Right renal cortex interstitium (tissue), 3 donors: ENCODE results near the gene CIC. TPM values are rescaled to one million over a fixed set of nuclear protein-coding genes. Genes with fewer than 3 reads are reported as not detected.

ENCODE experiments used
- DNase-seq, 3 donors: peaks; one replicate each; pipeline ENCODE4 v3.0.0-alpha.2; 2013; ENCODE audit warnings: low read depth in 3 of 3, low spot score in 2 of 3
- polyA plus RNA-seq, 3 donors: library from polyadenylated mRNA; unstranded; fragments of 120-200 nt; gene quantifications; one replicate each; pipeline ENCODE4 v1.2.1, GENCODE V29; 2013; ENCODE audit not compliant: insufficient read length in 3 of 3

The CIC gene
- polyA plus RNA-seq: 10 to 100 TPM; 34.0 to 42.0 (median 39.2) TPM

DNA sequence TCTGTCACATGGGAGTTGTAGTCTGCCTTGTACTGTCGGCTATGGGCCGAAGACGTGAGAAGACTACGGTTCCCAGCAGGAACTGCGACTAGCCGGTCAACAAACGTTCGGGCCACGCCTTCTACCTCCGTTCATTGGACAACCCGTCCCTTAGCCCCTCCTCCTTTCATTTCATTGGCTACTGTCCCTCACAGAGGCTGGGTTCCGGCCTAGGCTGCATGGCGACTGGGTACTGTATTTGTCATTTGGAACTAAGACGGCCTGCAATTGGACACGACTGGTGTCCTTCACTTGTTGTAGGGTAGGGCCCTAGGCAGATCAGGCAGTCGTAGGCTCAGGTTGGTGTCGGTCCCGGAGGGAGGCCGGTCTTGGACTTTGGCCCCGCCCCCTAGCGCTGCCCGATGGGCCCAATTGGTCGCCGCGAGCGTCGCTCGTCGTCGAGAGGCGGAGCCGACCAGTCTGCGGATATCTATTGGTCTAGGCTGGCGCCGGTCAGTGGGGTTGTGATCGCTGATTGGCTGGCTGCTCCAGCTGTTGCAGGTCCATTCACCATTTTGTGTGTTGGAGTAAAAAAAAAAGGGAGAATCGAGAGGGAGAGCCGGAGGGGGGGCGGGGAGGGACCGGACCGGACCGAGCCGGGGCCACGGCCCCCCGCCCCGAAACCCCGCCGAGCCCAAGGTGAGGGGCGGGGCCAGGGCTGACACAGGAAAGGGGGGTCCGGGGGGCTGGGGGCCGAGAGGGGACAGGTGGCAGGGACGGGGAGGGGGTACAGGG, at the start of gene CIC:
TSS of gene CIC (plus strand) at position 549 of the 774 bp plus-strand sequence. CDS start 2,532 bp downstream, outside the sequence.
- peak; percentile 100 for DNase-seq

DNA sequence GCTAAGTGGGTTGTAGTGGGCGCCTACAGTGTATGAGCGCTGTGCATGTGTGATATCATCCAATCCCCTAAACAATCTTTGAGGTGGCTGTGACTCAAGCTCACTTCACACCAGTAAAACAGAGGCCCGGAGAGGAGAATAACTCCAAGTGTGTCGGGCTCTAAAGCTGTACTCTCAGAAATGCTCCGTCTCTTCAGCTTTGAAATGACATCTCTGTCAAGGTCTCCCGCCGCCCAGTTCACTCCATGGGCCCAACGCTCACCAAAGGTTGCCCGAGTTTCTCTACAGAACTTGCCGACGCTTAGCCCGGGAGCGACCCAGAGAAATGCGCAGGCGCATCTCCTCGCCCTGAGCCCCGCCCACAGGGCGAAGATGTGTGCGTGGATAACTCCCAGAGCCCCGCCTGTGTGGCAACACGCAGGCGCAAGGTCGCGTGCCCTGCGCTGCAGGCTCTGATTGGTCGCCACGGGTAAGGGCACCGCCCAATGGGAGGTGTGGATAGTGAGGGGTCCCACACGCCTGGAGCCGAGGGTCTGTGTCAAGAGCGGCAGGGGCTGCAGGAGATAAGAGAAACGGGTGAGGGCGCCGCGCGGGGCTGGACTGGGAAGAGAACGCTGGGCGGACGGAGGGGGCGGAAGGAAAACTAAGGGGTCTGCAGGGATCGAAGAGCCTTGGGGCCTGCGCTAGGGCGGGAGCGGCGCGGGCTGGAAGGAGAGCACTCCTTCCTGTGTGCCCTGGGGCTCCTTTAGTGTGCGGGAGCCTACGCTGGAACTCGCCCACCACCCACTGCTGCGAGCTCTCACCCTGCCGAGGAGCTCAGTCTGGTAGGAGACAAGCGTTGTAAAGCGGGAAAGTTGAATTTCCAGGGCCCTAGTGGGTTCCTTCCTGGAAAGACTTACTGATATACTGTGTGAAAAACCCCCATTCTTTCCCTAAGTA, 49.0 kb upstream of the CIC start, which contains the start of gene ZNF526:
TSS of gene ZNF526 (plus strand) at position 501 of the 939 bp plus-strand sequence. CDS start 4,092 bp downstream, outside the sequence.
- peak; percentile 89 to 95 (median 94) for DNase-seq

DNA sequence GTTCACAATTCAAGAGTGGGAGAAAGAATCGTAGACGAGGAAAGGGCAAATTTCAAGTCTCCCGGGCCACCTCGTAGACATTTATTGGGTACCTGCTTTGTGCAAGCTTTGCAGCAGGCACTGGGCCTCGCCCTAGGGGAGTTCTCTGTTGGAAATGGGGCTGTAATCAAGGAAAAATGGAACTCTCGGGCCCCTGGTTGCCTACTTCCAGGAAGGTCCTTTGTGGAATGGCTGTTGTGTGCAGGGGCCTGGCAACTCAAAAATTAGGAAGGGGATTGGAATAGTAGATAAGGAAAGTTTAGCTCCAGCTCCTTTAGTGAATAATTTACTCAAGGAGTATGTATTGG, 48.3 kb upstream of the CIC start:
- DNase-seq: no peak

DNA sequence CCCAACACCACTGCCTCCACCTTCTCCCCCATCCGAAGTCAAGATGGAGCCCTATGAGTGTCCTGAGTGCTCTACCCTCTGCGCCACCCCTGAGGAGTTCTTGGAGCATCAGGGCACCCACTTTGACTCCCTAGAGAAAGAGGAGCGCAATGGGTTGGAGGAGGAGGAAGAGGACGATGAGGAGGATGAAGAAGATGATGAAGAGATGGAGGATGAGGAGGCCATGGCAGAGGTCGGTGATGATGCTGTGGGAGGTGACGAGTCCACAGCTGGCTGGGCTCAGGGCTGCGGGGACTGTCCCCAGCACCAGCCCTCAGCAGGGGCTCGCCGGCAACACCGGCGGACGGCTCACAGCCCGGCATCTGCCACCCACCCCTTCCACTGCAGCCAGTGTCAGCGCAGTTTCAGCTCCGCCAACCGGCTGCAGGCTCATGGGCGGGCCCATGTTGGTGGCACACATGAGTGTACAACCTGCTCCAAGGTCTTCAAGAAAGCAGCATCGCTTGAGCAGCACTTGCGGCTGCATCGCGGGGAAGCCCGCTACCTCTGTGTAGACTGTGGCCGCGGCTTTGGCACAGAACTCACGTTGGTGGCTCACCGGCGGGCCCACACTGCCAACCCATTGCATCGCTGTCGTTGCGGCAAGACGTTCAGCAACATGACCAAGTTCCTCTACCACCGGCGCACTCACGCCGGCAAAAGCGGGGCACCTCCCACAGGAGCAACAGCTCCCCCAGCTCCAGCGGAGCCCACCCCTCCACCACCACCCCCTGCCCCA, 43.9 kb upstream of the CIC start:
- DNase-seq: no peak

DNA sequence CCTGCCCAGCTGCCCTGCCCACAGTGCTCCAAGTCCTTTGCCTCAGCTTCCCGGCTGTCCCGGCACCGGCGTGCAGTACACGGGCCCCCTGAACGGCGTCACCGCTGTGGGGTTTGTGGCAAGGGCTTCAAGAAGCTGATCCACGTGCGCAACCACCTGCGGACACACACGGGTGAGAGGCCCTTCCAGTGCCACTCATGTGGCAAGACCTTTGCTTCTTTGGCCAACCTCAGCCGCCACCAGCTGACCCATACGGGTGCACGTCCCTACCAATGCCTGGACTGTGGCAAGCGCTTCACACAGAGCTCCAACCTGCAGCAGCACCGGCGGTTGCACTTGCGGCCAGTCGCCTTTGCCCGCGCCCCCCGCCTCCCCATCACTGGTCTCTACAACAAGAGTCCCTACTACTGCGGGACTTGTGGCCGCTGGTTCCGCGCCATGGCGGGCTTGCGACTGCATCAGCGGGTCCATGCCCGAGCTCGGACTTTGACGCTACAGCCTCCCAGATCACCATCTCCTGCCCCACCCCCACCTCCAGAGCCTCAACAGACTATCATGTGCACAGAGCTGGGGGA, 43.2 kb upstream of the CIC start:
- no peak for DNase-seq

DNA sequence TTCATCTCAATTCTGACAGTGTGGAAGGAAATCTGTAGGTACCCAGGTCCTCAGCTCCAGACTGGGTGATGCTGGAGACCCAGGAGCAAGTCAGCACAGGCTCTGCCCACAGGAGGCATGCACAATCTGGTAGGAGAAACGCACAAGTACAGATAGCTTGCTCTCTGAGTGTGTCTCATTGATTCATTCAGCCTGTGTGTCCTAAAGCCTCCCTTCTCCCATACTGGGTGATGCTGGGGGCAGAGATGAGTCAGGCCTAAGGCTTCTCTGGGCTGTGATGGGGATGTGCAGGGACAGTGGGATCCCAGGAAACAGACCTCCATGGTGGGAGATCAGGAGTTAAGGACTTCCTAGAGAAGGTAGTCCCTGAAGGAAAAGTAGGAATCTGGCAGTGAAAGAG, 42.2 kb upstream of the CIC start:
- DNase-seq: no peak

DNA sequence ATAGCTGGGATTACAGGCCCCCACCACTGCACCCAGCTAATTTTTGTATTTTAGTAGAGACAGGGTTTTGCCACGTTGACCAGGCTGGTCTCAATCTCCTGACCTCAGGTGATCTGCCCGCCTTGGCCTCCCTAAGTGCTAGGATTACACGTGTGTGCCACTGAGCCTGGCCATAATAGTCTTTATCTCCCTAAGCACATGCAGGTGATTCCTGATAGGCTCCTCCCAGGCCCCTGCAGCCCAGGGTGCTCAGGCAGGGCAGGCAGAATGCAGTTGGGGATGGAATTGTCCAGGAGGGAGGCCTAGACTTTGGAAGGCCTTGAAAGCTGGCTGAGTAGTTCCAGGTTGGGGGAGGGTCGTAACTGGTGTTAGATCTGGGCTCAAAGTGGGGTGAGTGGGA, 40.4 kb upstream of the CIC start:
- DNase-seq: no peak

DNA sequence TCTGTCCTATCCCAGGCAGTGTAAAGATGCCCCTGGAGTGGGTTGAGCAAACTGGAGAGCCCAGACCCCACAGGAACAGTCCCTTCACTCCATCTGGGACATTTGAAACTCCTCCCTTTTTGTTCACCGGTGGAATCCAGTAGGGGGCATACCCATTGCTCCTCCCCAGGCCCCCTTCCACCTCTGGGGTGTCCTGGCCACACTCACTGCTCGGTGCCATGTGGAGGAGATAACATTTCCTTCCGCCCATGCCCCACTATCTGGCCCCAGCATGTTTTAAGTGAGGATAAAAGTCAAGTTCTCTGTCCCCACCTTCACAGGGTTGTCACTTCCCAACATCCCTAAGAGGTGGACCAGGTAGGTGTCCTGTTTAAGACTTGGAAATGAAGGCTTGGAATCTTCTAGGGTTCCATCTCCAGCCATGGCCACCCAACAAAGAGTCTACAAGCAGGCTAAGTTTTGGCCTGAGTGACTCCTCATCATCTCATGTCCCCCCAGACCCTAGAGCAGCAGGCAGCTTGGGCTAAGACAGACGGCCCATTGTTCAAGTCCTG, 39.7 kb upstream of the CIC start:
- DNase-seq: no peak

DNA sequence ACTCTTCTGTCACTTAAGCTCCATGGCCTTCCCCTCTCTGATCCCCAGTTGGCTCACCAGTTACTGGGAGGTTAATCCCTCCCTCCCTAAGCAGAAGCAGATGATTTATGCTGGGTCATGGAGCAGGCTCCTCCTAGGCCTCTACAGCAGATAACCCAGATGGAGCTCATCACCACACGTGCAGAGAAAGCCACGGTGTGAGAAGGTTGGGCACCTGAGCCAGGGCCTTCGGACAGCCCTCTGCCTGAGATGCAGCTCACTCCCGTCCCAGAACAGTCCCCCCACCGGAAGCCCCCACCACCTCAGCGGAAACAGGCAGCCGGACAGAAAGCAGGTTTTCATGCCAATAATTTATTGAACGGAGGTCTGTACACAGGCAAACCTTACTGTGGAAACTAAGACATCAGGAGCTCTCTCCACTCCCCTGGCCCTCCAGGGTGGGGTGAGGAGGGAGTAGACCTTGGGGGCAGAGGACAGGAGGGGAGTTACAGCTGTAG, 39.1 kb upstream of the CIC start:
- no peak for DNase-seq

DNA sequence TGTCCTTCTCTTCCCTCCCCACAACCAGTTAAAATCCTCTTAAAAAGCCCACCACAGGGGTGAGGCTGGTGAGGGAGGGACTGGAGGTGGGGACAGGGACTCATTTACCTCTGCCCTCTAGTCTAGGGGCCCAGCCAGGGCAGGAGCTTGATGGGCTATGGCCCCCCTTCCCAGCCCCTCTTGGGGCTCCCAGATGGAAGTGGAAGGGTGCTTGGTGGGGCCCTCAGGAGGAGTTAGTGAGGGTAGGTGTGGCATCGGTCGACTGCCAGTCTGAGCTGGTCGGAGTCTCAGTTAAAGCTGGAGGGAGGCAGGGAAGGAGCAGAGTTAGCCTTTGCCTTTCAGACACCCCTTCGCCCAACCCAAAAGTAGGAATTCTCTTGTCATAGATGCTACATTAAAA, 38.5 kb upstream of the CIC start:
- DNase-seq: no peak

DNA sequence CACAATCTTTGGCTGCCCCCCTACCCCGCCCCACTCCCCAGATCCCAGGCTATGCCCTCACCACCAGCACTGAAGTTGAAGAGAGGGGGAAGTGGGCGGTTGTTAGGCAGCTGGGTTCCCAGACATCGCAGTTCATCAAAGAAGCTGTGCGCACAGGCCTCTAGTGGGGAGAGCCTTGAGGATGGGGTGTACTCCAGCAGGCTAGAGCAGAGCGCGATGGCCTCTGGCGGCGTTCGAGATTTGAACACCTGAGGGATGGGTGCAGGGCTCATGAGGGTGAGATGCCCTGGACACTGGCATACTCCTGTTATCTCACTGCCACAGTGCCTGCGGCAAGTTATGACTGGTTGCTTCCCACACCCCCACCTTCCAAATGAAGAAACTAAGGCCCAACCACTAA, 36.6 kb upstream of the CIC start:
- DNase-seq: no peak

DNA sequence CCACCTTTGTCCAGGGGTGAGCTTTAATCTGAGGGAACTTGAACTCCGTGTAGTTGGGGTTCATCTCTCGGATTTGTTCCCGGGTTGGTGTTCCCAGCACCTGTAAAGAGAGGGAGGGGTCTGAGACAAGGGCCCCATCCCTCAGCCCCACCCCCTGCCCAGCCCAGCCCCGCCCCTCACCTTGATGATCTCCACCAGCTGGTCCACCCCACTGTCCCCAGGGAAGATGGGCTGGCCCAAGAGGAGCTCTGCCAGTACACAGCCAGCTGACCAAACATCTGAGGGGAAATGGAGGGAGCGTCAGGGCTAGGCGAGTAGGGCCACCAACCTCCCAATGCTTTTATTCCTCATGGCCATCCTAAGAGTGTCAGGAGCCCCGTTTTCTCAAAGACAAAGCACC, 35.9 kb upstream of the CIC start:
- DNase-seq: no peak

DNA sequence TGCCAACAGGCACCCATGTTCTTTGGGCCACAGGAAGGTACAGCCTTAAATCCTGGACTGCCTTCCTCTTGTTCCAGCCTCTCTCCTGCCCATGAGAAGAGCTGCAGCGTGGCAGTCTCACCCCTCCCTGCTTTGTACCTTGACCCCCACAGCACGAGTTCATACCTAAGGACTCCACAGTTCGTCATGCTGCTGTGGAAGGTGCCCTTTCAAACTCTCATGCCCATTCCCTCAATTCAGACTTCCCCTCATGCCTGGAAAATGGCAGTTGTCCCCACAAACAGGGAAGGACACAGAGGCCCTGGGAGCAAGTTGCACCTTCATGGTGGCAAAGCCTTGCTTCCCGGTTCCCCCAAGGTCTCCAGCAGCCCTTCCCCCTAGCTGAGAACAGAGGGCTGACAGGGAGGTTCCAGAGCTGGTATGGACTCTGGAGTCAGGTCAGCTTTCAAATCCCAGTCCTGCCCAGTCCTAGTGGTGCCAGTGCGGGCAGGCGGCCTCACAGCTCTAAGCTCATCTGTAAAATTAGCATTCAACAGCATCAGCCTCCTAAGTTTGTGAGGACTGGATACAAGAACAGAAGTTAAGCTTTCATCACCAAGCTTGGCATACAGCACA, 35.3 kb upstream of the CIC start:
- no peak for DNase-seq

DNA sequence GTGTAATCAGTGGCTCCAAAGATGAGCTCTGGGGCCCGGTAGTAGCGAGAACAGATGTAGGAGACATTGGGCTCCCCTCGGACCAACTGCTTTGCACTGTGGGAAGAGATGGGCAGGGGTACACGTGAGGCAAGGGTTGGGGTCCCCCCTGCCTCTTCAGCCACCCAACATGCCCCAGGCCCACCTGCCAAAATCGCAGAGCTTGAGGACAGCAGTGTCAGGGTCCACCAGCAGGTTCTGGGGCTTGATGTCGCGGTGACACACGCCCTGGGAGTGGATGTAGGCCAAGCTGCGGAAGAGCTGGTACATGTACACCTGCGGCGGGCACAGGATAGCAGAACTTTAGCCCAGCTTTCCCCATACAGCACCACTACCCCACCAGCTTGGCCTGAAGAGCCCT, 34.7 kb upstream of the CIC start:
- no peak for DNase-seq

DNA sequence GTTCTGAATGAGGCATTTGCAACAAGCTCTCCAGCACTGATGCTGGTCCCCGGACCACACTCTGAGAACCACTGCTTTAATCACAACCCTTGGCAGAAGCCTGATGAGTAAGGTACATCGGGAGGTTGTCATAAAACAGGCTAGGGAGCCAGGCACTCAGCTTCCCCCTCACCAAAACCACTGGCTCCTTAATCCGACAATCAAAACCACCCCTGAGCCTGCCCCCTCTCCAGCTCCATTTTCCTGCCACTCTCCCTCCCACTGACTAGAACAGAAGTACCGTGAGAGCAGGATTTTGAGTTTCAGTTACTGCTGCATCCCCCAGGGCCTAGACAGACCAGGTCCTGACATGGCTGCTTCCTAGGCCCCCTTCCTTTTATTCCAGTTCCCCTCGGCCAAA, 33.9 kb upstream of the CIC start:
- DNase-seq: no peak

DNA sequence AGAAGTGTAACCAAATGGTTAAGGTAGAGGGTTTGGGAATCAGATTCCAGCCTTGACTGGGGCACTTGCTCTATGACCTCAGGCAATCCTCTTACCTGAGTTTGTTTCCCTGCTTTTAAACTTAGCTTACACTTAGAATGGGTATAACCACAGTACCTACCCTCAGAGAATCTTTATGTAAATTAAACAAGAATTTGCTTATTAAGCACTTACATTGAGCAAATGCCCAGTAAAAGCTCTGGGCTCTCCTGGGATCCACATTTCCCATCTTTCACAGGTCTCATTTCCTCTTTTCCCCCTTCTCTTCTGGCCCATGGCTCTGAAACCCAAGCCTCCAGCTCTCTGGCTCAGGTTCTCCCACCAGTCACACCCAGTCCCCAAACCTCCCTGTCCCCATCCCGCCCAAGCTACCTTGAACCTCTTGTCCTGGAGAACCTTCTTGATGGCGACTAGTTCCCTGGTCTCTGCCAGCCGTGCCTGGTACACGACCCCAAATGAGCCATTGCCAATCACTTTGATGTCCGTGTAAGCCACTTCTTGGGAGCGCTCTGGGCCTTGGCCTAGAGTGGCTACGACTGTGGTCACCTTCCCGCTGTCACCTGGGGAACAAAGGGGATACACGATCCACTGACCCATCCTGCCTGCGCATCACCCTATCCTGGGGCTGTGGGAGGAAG, 29.4 kb upstream of the CIC start:
- no peak for DNase-seq

DNA sequence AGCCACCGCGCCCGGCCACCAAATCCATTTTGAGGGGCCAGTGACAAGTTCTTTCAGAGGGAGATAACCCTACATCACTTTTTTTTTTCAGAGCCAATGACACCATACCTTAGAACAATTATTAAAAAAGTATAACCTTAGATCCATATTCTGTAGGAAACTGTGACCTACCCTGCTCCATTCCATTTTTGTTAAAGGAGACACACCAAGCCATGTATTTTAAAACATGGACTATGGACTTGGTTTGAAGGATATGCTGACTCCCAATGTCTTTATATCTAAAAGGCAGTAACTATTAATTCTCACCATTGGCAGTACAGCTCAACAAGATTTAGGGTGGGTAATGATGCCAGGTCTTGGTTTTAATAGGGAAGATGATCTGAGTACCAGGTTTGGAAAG, 27.8 kb upstream of the CIC start:
- no peak for DNase-seq

DNA sequence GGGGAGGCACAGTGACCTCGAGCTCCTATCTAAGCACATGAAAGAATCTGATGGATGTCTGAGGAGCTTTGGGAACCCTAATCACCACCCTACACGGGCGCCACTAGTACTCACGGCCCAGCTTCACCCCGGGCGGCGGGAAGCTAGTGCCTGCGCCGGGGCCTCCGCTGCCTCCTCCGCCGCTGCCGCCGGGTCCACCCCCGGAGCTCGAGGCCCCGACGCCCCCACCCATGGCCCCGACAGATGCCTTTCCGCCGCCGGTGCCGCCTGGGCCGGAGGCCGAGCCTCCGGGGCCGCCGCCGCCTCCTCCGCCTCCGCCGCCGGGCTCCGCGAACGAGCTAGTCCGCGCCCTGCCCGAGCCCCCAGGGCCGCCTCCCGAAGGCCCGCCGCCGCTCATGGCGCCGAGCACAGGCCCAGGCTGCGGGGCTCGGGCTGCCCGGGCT, 27.0 kb upstream of the CIC start:
- no peak for DNase-seq
